H9 (cell line): ENCODE measurements around the gene TRRAP. TPM values are rescaled to one million over a fixed set of nuclear protein-coding genes. Genes with fewer than 3 reads are reported as not detected.

Experiments
- DNase-seq: peaks from one replicate; pipeline ENCODE4 v3.0.0-alpha.2; 2017
- H2AFZ ChIP-seq: one replicate; pipeline ENCODE4 v1.6.1; 2013; ENCODE audit warnings: mild to moderate bottlenecking, low read length, control low read depth, moderate library complexity
- H2AK5ac ChIP-seq: 2 replicates; pipeline ENCODE4 v1.6.1; 2013; ENCODE audit warnings: low read length, control low read depth, mixed read lengths; ENCODE audit not compliant: insufficient read length
- H2BK120ac ChIP-seq: one replicate; pipeline ENCODE4 v1.6.1; 2013; ENCODE audit warnings: low read depth, mild to moderate bottlenecking, low read length, control low read depth, inconsistent platforms; ENCODE audit not compliant: poor library complexity, severe bottlenecking
- H2BK12ac ChIP-seq: 2 replicates; pipeline ENCODE4 v1.6.1; 2013; ENCODE audit warnings: low read length, control low read depth, mixed read lengths, low read depth; ENCODE audit not compliant: insufficient read length
- H2BK15ac ChIP-seq: 2 replicates; pipeline ENCODE4 v1.6.1; 2013; ENCODE audit warnings: low read depth, low read length, control low read depth
- H2BK20ac ChIP-seq: one replicate; pipeline ENCODE4 v1.6.1; 2013; ENCODE audit warnings: low read depth, mild to moderate bottlenecking, low read length, control low read depth, inconsistent platforms; ENCODE audit not compliant: poor library complexity, severe bottlenecking
- H2BK5ac ChIP-seq: 2 replicates; pipeline ENCODE4 v1.6.1; 2013; ENCODE audit warnings: low read length, control low read depth, mixed read lengths; ENCODE audit not compliant: insufficient read length
- H3K14ac ChIP-seq: 2 replicates; pipeline ENCODE4 v1.6.1; 2013; ENCODE audit warnings: low read length, control low read depth; ENCODE audit not compliant: insufficient read depth
- H3K18ac ChIP-seq: 2 replicates; pipeline ENCODE4 v1.6.1; 2013; ENCODE audit warnings: low read depth, mild to moderate bottlenecking, mixed read lengths, low read length, control low read depth; ENCODE audit not compliant: insufficient read length
- H3K23ac ChIP-seq: 2 replicates; pipeline ENCODE4 v1.6.1; 2013; ENCODE audit warnings: low read length, control low read depth, mixed read lengths, low read depth; ENCODE audit not compliant: insufficient read length
- H3K23me2 ChIP-seq: 2 replicates; pipeline ENCODE4 v1.6.1; 2013; ENCODE audit warnings: low read depth, mild to moderate bottlenecking, mixed read lengths, low read length, control low read depth; ENCODE audit not compliant: insufficient read length, poor library complexity, severe bottlenecking
- H3K27ac ChIP-seq: 2 replicates; pipeline ENCODE4 v1.5.1; 2013; ENCODE audit warnings: low read length, control low read depth, mixed read lengths, low read depth; ENCODE audit not compliant: insufficient read length
- H3K27me3 ChIP-seq: 2 replicates; pipeline ENCODE4 v1.6.1; 2013; ENCODE audit warnings: low read length, control low read depth, inconsistent platforms; ENCODE audit not compliant: insufficient read depth
- H3K4ac ChIP-seq: 2 replicates; pipeline ENCODE4 v1.6.1; 2013; ENCODE audit warnings: low read depth, mild to moderate bottlenecking, control low read depth, inconsistent platforms, low read length, moderate library complexity
- H3K4me1 ChIP-seq: 2 replicates; pipeline ENCODE4 v1.6.1; 2013; ENCODE audit warnings: low read length, control low read depth, inconsistent platforms; ENCODE audit not compliant: insufficient read depth
- H3K4me2 ChIP-seq: 2 replicates; pipeline ENCODE4 v1.6.1; 2013; ENCODE audit warnings: low read length, control low read depth, mixed read lengths; ENCODE audit not compliant: insufficient read length, insufficient read depth
- H3K56ac ChIP-seq: 2 replicates; pipeline ENCODE4 v1.6.1; 2013; ENCODE audit warnings: low read depth, mild to moderate bottlenecking, mixed read lengths, low read length, control low read depth; ENCODE audit not compliant: insufficient read length
- H3K79me1 ChIP-seq: 2 replicates; pipeline ENCODE4 v1.6.1; 2013; ENCODE audit warnings: low read depth, mild to moderate bottlenecking, moderate library complexity, low read length, control low read depth, inconsistent platforms; ENCODE audit not compliant: insufficient read depth, poor library complexity, severe bottlenecking
- H3K79me2 ChIP-seq: 2 replicates; pipeline ENCODE4 v1.6.1; 2013; ENCODE audit warnings: low read length, control low read depth, inconsistent platforms; ENCODE audit not compliant: insufficient read depth
- H3K9ac ChIP-seq: 2 replicates; pipeline ENCODE4 v1.6.1; 2013; ENCODE audit warnings: low read length, control low read depth, mixed read lengths; ENCODE audit not compliant: insufficient read length; ENCODE audit errors: extremely low read depth
- H3K9me3 ChIP-seq: one replicate; pipeline ENCODE4 v1.6.1; 2013; ENCODE audit warnings: low read depth, low read length, inconsistent platforms; ENCODE audit not compliant: control insufficient read depth
- H3T11ph ChIP-seq: one replicate; pipeline ENCODE4 v1.6.1; 2013; ENCODE audit warnings: mild to moderate bottlenecking, low read length, control low read depth, inconsistent platforms
- H4K20me1 ChIP-seq: one replicate; pipeline ENCODE4 v1.6.1; 2013; ENCODE audit not compliant: control insufficient read depth, insufficient read length, insufficient read depth
- H4K5ac ChIP-seq: 2 replicates; pipeline ENCODE4 v1.6.1; 2013; ENCODE audit warnings: low read depth, mild to moderate bottlenecking, mixed read lengths, low read length, control low read depth; ENCODE audit not compliant: insufficient read length
- H4K8ac ChIP-seq: replicated peaks from 2 replicates; pipeline ENCODE4 v1.6.1; 2013; ENCODE audit warnings: low read length, control low read depth, mixed read lengths, low read depth; ENCODE audit not compliant: insufficient read length
- H4K91ac ChIP-seq: 2 replicates; pipeline ENCODE4 v1.6.1; 2013; ENCODE audit warnings: low read depth, mild to moderate bottlenecking, moderate library complexity, mixed read lengths, low read length, control low read depth; ENCODE audit not compliant: insufficient read length
- H3K27ac Mint-ChIP-seq, 3 experiments: 2 replicates in 2 of 3; 3 replicates in 1 of 3; pipeline ENCODE4 v1.8.0; 2020 to 2021; ENCODE audit warnings: mixed read lengths in 3 of 3, mild to moderate bottlenecking in 1 of 3, moderate library complexity in 1 of 3
- H3K27me3 Mint-ChIP-seq: 2 replicates; pipeline ENCODE4 v1.8.0; 2021; ENCODE audit warnings: low read depth, mild to moderate bottlenecking, moderate library complexity, mixed read lengths
- H3K36me3 Mint-ChIP-seq, 3 experiments: 2 replicates in 2 of 3; 3 replicates in 1 of 3; pipeline ENCODE4 v1.8.0; 2020 to 2021; ENCODE audit warnings: low read depth in 3 of 3, mixed read lengths in 3 of 3; ENCODE audit not compliant: insufficient read depth in 1 of 3
- H3K4me1 Mint-ChIP-seq, 2 experiments: 2 replicates each; pipeline ENCODE4 v1.8.0; 2020; ENCODE audit warnings: mixed read lengths in 2 of 2
- H3K4me3 Mint-ChIP-seq, 2 experiments: 2 replicates in 1 of 2; 3 replicates in 1 of 2; pipeline ENCODE4 v1.8.0; 2020 to 2021; ENCODE audit warnings: mild to moderate bottlenecking in 2 of 2, mixed read lengths in 2 of 2, moderate library complexity in 1 of 2
- H3K9me3 Mint-ChIP-seq, 2 experiments: 2 replicates in 1 of 2; 3 replicates in 1 of 2; pipeline ENCODE4 v1.8.0; 2020; ENCODE audit warnings: mild to moderate bottlenecking in 2 of 2, mixed read lengths in 2 of 2, moderate library complexity in 1 of 2
- WGBS: extraction: QIAGEN DNeasy Blood & Tissue Kit; methylation state at CpG from one replicate; pipeline ENCODE4 v1.1.7; 2013; ENCODE audit warnings: missing lambda C conversion rate, low lambda C conversion rate, mixed read lengths; ENCODE audit not compliant: insufficient read length; ENCODE audit errors: extremely low coverage; 5-methylcytosine and 5-hydroxymethylcytosine counted together
- total RNA-seq: library from RNA; stranded (reverse); gene quantifications from 2 replicates; pipeline ENCODE4 v1.2.1, GENCODE V29; 2021
- TF ChIP-seq, protein P1 (sequence below): fragments of 200-600 bp; sonication (generic); conservative IDR thresholded peaks from 3 replicates; pipeline ENCODE4 v1.8.0; 2021; ENCODE audit warnings: antibody characterized with exemption, mild to moderate bottlenecking

Gene TRRAP
- total RNA-seq, 1 experiment from 2014 or later: 58.6 TPM

GRCh38 chr7:98899816-98900215, 21.5 kb downstream of the TRRAP start:
- Histone ChIP-seq H3K27ac (no peak overlapping the region), H3K23me2 (no peaks in the 10 kb centered on the region), H3K9ac (no peak overlapping the region), H4K20me1 (no peaks in the 10 kb centered on the region), H2BK12ac (no peak overlapping the region), H2BK120ac (no peak overlapping the region), H3T11ph (no peak overlapping the region), H2BK15ac (no peak overlapping the region), H4K8ac (no peak overlapping the region), H3K27me3 (no peaks in the 10 kb centered on the region), H3K4me1 (no peaks in the 10 kb centered on the region), H3K23ac (no peak overlapping the region), H4K91ac (no peak overlapping the region), H3K79me1 (no peaks in the 10 kb centered on the region), H3K4ac (no peak overlapping the region), H3K9me3 (no peaks in the 10 kb centered on the region), H2AFZ (no peak overlapping the region), H2AK5ac (no peak overlapping the region), H3K56ac (no peak overlapping the region), H3K18ac (no peak overlapping the region), H3K79me2 (no peaks in the 10 kb centered on the region), H3K4me2 (no peak overlapping the region), H2BK5ac (no peak overlapping the region), H3K14ac (no peak overlapping the region), H2BK20ac (no peak overlapping the region), H4K5ac (no peak overlapping the region)
- Mint-ChIP-seq H3K27me3 (no peaks in the 10 kb centered on the region), H3K4me3 (no peak overlapping the region), H3K27ac (no peak overlapping the region), H3K36me3 (peaks cover 68 to 96% (median 91%) of the 10 kb centered on the region in 3 experiments), H3K9me3 (peaks cover 3% of the 10 kb centered on the region in 2 experiments; a peak in 2 of 5 replicates), H3K4me1 (no peaks in the 10 kb centered on the region)
- no CpG with 5 or more reads among the region's 7 CpGs for WGBS
- no peak for DNase-seq
- TF ChIP-seq, protein P1, sequence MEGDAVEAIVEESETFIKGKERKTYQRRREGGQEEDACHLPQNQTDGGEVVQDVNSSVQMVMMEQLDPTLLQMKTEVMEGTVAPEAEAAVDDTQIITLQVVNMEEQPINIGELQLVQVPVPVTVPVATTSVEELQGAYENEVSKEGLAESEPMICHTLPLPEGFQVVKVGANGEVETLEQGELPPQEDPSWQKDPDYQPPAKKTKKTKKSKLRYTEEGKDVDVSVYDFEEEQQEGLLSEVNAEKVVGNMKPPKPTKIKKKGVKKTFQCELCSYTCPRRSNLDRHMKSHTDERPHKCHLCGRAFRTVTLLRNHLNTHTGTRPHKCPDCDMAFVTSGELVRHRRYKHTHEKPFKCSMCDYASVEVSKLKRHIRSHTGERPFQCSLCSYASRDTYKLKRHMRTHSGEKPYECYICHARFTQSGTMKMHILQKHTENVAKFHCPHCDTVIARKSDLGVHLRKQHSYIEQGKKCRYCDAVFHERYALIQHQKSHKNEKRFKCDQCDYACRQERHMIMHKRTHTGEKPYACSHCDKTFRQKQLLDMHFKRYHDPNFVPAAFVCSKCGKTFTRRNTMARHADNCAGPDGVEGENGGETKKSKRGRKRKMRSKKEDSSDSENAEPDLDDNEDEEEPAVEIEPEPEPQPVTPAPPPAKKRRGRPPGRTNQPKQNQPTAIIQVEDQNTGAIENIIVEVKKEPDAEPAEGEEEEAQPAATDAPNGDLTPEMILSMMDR: no peak
